ENCODE results near the gene TPBGL. TPM values are rescaled to one million over a fixed set of nuclear protein-coding genes. Genes with fewer than 3 reads are reported as not detected.

Gene TPBGL
- total and polyA plus RNA-seq, 2 donors (not counting 3 experiments of a cell fraction or from before 2014, with no cell fraction given), result not detected

DNA sequence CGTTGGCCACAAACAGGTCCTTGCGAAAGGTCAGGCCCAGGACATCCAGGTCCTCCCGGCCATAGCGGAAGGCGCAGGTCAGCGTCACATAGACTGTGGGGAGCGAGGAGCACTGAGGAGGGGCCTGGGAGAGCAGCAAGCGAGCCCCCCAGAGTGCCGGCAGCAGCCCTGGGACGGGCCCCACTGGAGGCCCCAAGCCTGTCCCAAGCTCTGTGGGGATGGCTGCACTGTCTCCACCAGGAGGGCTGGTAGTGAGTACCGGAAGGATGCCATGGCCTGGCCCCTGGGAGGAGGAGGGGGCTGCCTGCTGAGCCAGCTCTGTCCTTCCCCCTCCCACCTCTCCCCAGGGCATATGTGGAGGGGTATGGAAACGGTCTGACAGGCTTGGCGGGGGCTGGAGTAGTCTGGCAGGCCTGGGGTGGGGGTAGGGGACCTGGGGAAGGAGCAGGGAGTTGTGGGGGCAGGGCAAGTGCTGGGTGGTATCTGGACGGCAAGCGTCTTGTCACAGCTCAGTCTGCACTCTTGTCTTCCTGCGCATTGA lies 42.9 kb downstream of the TPBGL start:
- CTCF ChIA-PET, result interaction anchor here (0.7 to 4.6 kb wide), 3 partner anchors 30 to 1986 kb away, joined by 3 to 166 read pairs (median 3); no protein-coding TSS in a partner anchor
- dilution Hi-C loops (cut with MboI; ENCODE audit: extremely low pct_ligation_motif_present, low sequenced_read_pairs), result no loop called here

More for the DNA sequence above, 42.9 kb downstream of the TPBGL start:
- Histone ChIP-seq H3K27me3 (ENCODE audit: control insufficient read depth in 2 of 2, insufficient read depth in 2 of 2, low read length in 2 of 2) (no peaks in the 10 kb centered on the region), H4K20me1 (replicated peaks; ENCODE audit: control insufficient read depth, extremely low read depth, insufficient read depth, low read length) (no peaks in the 10 kb centered on the region), H3K36me3 (ENCODE audit: control insufficient read depth in 2 of 2, extremely low read depth in 1 of 2, insufficient read depth in 2 of 2, low read length in 2 of 2) (peaks cover 4 to 46% of the 10 kb centered on the region in 2 experiments), H3K79me2 (ENCODE audit: control insufficient read depth, insufficient read depth, low read length) (no peaks in the 10 kb centered on the region), H3K9me1 (replicated peaks; ENCODE audit: control insufficient read depth, extremely low read depth, insufficient read depth, low read length) (no peaks in the 10 kb centered on the region), H2AFZ (ENCODE audit: low read depth, low read length) (no peak overlapping the region), H3K27ac (ENCODE audit: insufficient read depth, low read depth, low read length) (no peak overlapping the region), H3K9ac (replicated peaks; ENCODE audit: extremely low read depth, insufficient read depth, low read length) (no peak overlapping the region), H3K4me2 (ENCODE audit: insufficient read depth, low read length) (no peak overlapping the region), H3K4me3 (replicated peaks in 1 of 3; ENCODE audit: insufficient read depth in 1 of 3, low read depth in 1 of 3, low read length in 3 of 3) (no peak overlapping the region), H3K9me3 (replicated peaks; ENCODE audit: control insufficient read depth, insufficient read depth, low read length) (no peaks in the 10 kb centered on the region), H3K4me1 (ENCODE audit: control insufficient read depth, extremely low read depth, insufficient read depth, low read length) (peaks cover 16% of the 10 kb centered on the region)
- BruUV-seq (replicated peaks), result no TSS peak
- POLR2A ChIA-PET, result no interaction called here
- TF ChIP-seq FOS (IDR thresholded peaks at IDR 0.05; ENCODE audit: borderline replicate concordance, insufficient read depth, low read length), result no peak
- TF ChIP-seq POLR2AphosphoS5 (IDR thresholded peaks at IDR 0.05; ENCODE audit: insufficient read depth, low read depth, low read length), result no peak
- no peak for TF ChIP-seq MYC (IDR thresholded peaks at IDR 0.05; ENCODE audit: low read depth, low read length)
- TF ChIP-seq, protein P1, sequence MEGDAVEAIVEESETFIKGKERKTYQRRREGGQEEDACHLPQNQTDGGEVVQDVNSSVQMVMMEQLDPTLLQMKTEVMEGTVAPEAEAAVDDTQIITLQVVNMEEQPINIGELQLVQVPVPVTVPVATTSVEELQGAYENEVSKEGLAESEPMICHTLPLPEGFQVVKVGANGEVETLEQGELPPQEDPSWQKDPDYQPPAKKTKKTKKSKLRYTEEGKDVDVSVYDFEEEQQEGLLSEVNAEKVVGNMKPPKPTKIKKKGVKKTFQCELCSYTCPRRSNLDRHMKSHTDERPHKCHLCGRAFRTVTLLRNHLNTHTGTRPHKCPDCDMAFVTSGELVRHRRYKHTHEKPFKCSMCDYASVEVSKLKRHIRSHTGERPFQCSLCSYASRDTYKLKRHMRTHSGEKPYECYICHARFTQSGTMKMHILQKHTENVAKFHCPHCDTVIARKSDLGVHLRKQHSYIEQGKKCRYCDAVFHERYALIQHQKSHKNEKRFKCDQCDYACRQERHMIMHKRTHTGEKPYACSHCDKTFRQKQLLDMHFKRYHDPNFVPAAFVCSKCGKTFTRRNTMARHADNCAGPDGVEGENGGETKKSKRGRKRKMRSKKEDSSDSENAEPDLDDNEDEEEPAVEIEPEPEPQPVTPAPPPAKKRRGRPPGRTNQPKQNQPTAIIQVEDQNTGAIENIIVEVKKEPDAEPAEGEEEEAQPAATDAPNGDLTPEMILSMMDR (IDR thresholded peaks at IDR 0.05; ENCODE audit: extremely low read depth in 1 of 2, insufficient read depth in 1 of 2, low read depth in 1 of 2, low read length in 2 of 2), result no peak
- TF ChIP-seq POLR2A (IDR thresholded peaks at IDR 0.05; ENCODE audit: low read depth, low read length), result no peak
- TF ChIP-seq, protein P2, sequence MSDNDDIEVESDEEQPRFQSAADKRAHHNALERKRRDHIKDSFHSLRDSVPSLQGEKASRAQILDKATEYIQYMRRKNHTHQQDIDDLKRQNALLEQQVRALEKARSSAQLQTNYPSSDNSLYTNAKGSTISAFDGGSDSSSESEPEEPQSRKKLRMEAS (IDR thresholded peaks at IDR 0.05; ENCODE audit: insufficient read depth, insufficient read length), result no peak
- TF ChIP-seq JUN (IDR thresholded peaks at IDR 0.05; ENCODE audit: borderline replicate concordance, insufficient read depth, insufficient read length, low read depth), result no peak
- TF ChIP-seq EZH2 (IDR thresholded peaks at IDR 0.05; ENCODE audit: borderline replicate concordance, low read depth, low read length, severe bottlenecking), result no peak
- no peak for TF ChIP-seq GATA2 (IDR thresholded peaks at IDR 0.05; ENCODE audit: insufficient read depth, insufficient read length, low read depth, low read length)
- no peak for FAIRE-seq
- DNase-seq (ENCODE audit: low read depth, low spot score), result no peak
- intact Hi-C loops (cut with micrococcal nuclease), result no loop called here

Data from endothelial cell of umbilical vein (primary cell).